Measurements from ENCODE around the gene HOXA9.

Gene HOXA9

GRCh38 chr7:27156508-27156898 is 8.8 kb downstream of the HOXA9 start, which contains the start of gene HOXA7 (continued):
- TF ChIP-seq PRDM4 (tag by site-specific recombination; IDR thresholded peaks at IDR 0.05), result 0 out of 2 replicates have a peak, but pooled peaks have one; percentile 24
- no peak for TF ChIP-seq ZNF510 (tag by site-specific recombination; IDR thresholded peaks at IDR 0.05; ENCODE audit: insufficient replicate concordance)
- no peak for TF ChIP-seq ZNF654 (tag by site-specific recombination; IDR thresholded peaks at IDR 0.05; ENCODE audit: low read depth)
- TF ChIP-seq YY2 (tag by site-specific recombination; IDR thresholded peaks at IDR 0.05), result 0 out of 2 replicates have a peak, but pooled peaks have one; percentile 26
- no peak for TF ChIP-seq ZNF426 (tag by site-specific recombination; IDR thresholded peaks at IDR 0.05)
- TF ChIP-seq ZNF830 (tag by site-specific recombination; IDR thresholded peaks at IDR 0.05; ENCODE audit: low read depth), result no peak

- POLR2A ChIA-PET, result interaction anchor here (0.9 to 2.3 kb wide), 13 partner anchors 8 to 1294 kb away, joined by 3 to 17 read pairs (median 4); partner anchors contain the start of genes HOXA11, HOXA4, HOXA5 and SKAP2
- CTCF ChIA-PET, result interaction anchor here (0.6 to 2.8 kb wide), 7 partner anchors 12 to 797 kb away, joined by 3 to 11 read pairs (median 3); partner anchors contain the start of gene HOXA5
- H3K9me3 ChIP-seq (ENCODE audit: control insufficient read depth, insufficient read depth, low read depth, low read length), result no peaks in the 10 kb centered on the region
- TF ChIP-seq ZNF544 (tag by site-specific recombination; IDR thresholded peaks at IDR 0.05), result no peak
- TF ChIP-seq ZNF366 (tag by site-specific recombination; conservative IDR thresholded peaks at IDR 0.05), result peak; percentile 88
- TF ChIP-seq FEZF1 (tag by site-specific recombination; IDR thresholded peaks at IDR 0.05), result no peak
- TF ChIP-seq PRDM6 (tag by site-specific recombination; IDR thresholded peaks at IDR 0.05), result peak; percentile 71
- peak; percentile 51 for TF ChIP-seq ZFP37 (tag by site-specific recombination; IDR thresholded peaks at IDR 0.05)
- peak; percentile 13; the same call in 1 of the 2 replicates for TF ChIP-seq ZNF2 (tag by site-specific recombination; IDR thresholded peaks at IDR 0.05)
- peak; percentile 94 for TF ChIP-seq ZNF341 (tag by site-specific recombination; IDR thresholded peaks at IDR 0.05; ENCODE audit: low read depth)
- peak; percentile 48; the same call in 1 of the 2 replicates for TF ChIP-seq ZXDB (tag by site-specific recombination; IDR thresholded peaks at IDR 0.05)
- no peak for TF ChIP-seq ATF2 (tag by site-specific recombination; IDR thresholded peaks at IDR 0.05; ENCODE audit: low read depth)
- TF ChIP-seq ZNF175 (tag by site-specific recombination; IDR thresholded peaks at IDR 0.05), result no peak
- peak; percentile 51; the same call in 1 of the 2 replicates for TF ChIP-seq ZNF580 (tag by site-specific recombination; IDR thresholded peaks at IDR 0.05)
- peak; percentile 74 for TF ChIP-seq ZBTB20 (tag by site-specific recombination; IDR thresholded peaks at IDR 0.05)
- TF ChIP-seq ZBTB26 (tag by site-specific recombination; optimal IDR thresholded peaks at IDR 0.05), result peak; percentile 90
- peak; percentile 89 for TF ChIP-seq ZBTB8A (tag by site-specific recombination; IDR thresholded peaks at IDR 0.05)
- TF ChIP-seq ZBTB17 (tag by site-specific recombination; IDR thresholded peaks at IDR 0.05), result peak; percentile 63
- peak; percentile 76 for TF ChIP-seq OSR2 (tag by site-specific recombination; IDR thresholded peaks at IDR 0.05)
- TF ChIP-seq ZNF521 (tag by site-specific recombination; IDR thresholded peaks at IDR 0.05), result no peak
- peak; percentile 35; the same call in 1 of the 2 replicates for TF ChIP-seq ZSCAN30 (tag by site-specific recombination; IDR thresholded peaks at IDR 0.05)
- TF ChIP-seq SP7 (tag by site-specific recombination; IDR thresholded peaks at IDR 0.05), result peak; percentile 23; the same call in 1 of the 2 replicates
- no peak; the same call in 1 of the 2 replicates for TF ChIP-seq YY1 (tag by site-specific recombination; IDR thresholded peaks at IDR 0.05)
- 0 out of 2 replicates have a peak, but pooled peaks have one; percentile 41 for TF ChIP-seq HIC1 (tag by site-specific recombination; IDR thresholded peaks at IDR 0.05)
These were observed 9.4 kb downstream of the HOXA9 start for GRCh38 chr7:27155816-27156507.

More at GRCh38 chr7:27155816-27156507, 9.4 kb downstream of the HOXA9 start:
- Histone ChIP-seq H3K36me3 (ENCODE audit: control insufficient read depth in 2 of 2, insufficient read depth in 1 of 2, low read length in 2 of 2) (peaks cover 0 to 12% of the 10 kb centered on the region in 2 experiments; a peak in 1 of 3 replicates), H3K4me3 (ENCODE audit: low read depth, low read length) (peak overlapping the region; percentile 69), H3K27ac (ENCODE audit: extremely low read depth, low read depth, low read length) (peak overlapping the region; percentile 94), H3K4me1 (ENCODE audit: control insufficient read depth, insufficient read depth, low read length) (peaks cover 17% of the 10 kb centered on the region)
